DND-41 (cell line): ENCODE measurements around the gene SYNGR1.
A peak's percentile ranks its signal among the peaks of the same experiment; 100 is the strongest.

Source experiments
- ATAC-seq: fragments of 200-7000 bp; cut with Tn5 transposase; 3 replicates; pipeline ENCODE4 v1.9.1; 2021; ENCODE audit warnings: low read depth; ENCODE audit not compliant: insufficient read depth
- DNase-seq: peaks from one replicate; pipeline ENCODE4 v3.0.0-alpha.2; 2020
- H2AFZ ChIP-seq: 2 replicates; pipeline ENCODE4 v1.6.0; 2012; ENCODE audit warnings: low read depth, low read length
- H3K27ac ChIP-seq: 2 replicates; pipeline ENCODE4 v1.5.1; 2012; ENCODE audit warnings: low read length, inconsistent platforms
- H3K27me3 ChIP-seq: fragments of 200-600 bp; sonication (generic); 2 replicates; pipeline ENCODE4 v1.6.0; 2012; ENCODE audit warnings: low read length, mild to moderate bottlenecking, inconsistent platforms; ENCODE audit not compliant: insufficient read depth, poor library complexity
- H3K36me3 ChIP-seq: 2 replicates; pipeline ENCODE4 v1.5.1; 2012; ENCODE audit warnings: low read length, inconsistent platforms; ENCODE audit not compliant: insufficient read depth
- H3K4me1 ChIP-seq: 2 replicates; pipeline ENCODE4 v1.5.1; 2012; ENCODE audit warnings: mild to moderate bottlenecking, low read length; ENCODE audit not compliant: insufficient read depth
- H3K4me2 ChIP-seq: 2 replicates; pipeline ENCODE4 v1.6.0; 2012; ENCODE audit warnings: mild to moderate bottlenecking, moderate library complexity, low read length, inconsistent platforms; ENCODE audit not compliant: insufficient read depth
- H3K4me3 ChIP-seq, 2 experiments: fragments of 200-600 bp in 1 of 2; shearing (Covaris generic) in 1 of 2; 2 replicates each; pipeline ENCODE4 v1.5.1; 2012 to 2016; ENCODE audit warnings: inconsistent platforms in 2 of 2, low read length in 2 of 2, mild to moderate bottlenecking in 2 of 2, low read depth in 1 of 2, moderate library complexity in 1 of 2
- H3K79me2 ChIP-seq: 2 replicates; pipeline ENCODE4 v1.6.0; 2012; ENCODE audit warnings: low read length, inconsistent platforms; ENCODE audit not compliant: insufficient read depth
- H3K9ac ChIP-seq: 2 replicates; pipeline ENCODE4 v1.6.0; 2012; ENCODE audit warnings: low read depth, mild to moderate bottlenecking, inconsistent platforms, low read length, moderate library complexity
- H3K9me3 ChIP-seq: 2 replicates; pipeline ENCODE4 v1.5.1; 2012; ENCODE audit warnings: low read length, moderate library complexity, mild to moderate bottlenecking, inconsistent platforms; ENCODE audit not compliant: insufficient read depth, severe bottlenecking
- H4K20me1 ChIP-seq: 2 replicates; pipeline ENCODE4 v1.6.0; 2012; ENCODE audit warnings: low read length; ENCODE audit not compliant: insufficient read depth
- EZH2 ChIP-seq: IDR thresholded peaks from 3 replicates; pipeline ENCODE4 v1.6.1; 2012; ENCODE audit warnings: borderline replicate concordance, low read depth, mild to moderate bottlenecking, moderate library complexity, low read length, inconsistent platforms; ENCODE audit not compliant: severe bottlenecking
- TF ChIP-seq, protein P1 (sequence below): IDR thresholded peaks from 2 replicates; pipeline ENCODE4 v1.5.1; 2012; ENCODE audit warnings: borderline replicate concordance, low read length, moderate library complexity, mild to moderate bottlenecking; ENCODE audit not compliant: poor library complexity, severe bottlenecking; ENCODE audit errors: extremely low read depth

SYNGR1 gene, protein sequence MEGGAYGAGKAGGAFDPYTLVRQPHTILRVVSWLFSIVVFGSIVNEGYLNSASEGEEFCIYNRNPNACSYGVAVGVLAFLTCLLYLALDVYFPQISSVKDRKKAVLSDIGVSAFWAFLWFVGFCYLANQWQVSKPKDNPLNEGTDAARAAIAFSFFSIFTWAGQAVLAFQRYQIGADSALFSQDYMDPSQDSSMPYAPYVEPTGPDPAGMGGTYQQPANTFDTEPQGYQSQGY

DNA sequence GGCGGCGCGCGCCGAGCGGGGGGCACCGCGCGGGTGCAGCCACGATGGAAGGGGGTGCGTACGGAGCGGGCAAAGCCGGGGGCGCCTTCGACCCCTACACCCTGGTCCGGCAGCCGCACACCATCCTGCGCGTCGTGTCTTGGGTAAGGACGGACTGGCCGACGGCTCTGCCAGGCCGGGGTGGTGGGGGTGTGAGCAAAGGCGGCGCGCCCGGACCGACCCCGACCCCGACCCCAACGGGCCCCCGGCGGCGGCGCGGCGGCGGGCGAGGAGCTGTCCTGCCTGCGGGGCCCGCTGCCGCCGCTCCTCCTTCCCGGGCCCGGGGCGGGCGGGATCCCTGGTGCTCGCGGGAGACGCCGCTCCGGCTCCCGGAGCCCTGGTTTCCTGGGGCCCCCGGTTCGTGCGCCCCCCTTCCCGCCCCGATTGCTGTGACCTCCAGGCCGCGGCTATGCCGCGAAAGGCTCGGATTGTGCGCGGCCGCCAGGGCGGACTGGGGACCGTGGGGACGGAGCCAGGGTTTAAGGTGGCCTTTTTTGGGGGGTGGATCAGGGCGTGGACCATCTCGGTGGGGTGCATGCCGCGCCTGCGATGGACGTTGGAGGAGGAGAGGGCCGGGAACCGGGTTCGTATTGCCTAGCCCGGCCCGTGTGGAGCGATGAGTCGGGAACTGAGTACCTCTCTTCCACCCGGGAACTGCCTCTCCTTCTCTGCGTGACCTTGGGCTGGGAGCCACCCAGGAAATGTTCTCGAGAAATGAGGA is at the start of gene SYNGR1:
Gene SYNGR1, plus strand, starts transcription at position 25 of the 760 bp plus-strand sequence. Its CDS starts 20 bp downstream, at position 45.
- Histone ChIP-seq H3K4me2 (peak within 1 kb of the TSS; percentile 87), H3K4me3 (peak within 1 kb of the TSS; percentile 21 to 66; a peak in 3 of 4 replicates), H4K20me1 (no peaks in the 10 kb centered on the region; the same call in 1 of the 2 replicates), H3K27ac (peak within 1 kb of the TSS; percentile 58), H3K4me1 (peaks cover 23% of the 10 kb centered on the region), H3K9ac (peak within 1 kb of the TSS; percentile 66), H3K79me2 (peaks cover 2% of the 10 kb centered on the region), H3K27me3 (no peaks in the 10 kb centered on the region), H2AFZ (peak within 1 kb of the TSS; percentile 87), H3K9me3 (no peaks in the 10 kb centered on the region), H3K36me3 (no peaks in the 10 kb centered on the region)
- TF ChIP-seq, protein P1, sequence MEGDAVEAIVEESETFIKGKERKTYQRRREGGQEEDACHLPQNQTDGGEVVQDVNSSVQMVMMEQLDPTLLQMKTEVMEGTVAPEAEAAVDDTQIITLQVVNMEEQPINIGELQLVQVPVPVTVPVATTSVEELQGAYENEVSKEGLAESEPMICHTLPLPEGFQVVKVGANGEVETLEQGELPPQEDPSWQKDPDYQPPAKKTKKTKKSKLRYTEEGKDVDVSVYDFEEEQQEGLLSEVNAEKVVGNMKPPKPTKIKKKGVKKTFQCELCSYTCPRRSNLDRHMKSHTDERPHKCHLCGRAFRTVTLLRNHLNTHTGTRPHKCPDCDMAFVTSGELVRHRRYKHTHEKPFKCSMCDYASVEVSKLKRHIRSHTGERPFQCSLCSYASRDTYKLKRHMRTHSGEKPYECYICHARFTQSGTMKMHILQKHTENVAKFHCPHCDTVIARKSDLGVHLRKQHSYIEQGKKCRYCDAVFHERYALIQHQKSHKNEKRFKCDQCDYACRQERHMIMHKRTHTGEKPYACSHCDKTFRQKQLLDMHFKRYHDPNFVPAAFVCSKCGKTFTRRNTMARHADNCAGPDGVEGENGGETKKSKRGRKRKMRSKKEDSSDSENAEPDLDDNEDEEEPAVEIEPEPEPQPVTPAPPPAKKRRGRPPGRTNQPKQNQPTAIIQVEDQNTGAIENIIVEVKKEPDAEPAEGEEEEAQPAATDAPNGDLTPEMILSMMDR: no peak
- TF ChIP-seq EZH2: no peak
- DNase-seq (peak; percentile 20), ATAC-seq (peak; percentile 44)

DNA sequence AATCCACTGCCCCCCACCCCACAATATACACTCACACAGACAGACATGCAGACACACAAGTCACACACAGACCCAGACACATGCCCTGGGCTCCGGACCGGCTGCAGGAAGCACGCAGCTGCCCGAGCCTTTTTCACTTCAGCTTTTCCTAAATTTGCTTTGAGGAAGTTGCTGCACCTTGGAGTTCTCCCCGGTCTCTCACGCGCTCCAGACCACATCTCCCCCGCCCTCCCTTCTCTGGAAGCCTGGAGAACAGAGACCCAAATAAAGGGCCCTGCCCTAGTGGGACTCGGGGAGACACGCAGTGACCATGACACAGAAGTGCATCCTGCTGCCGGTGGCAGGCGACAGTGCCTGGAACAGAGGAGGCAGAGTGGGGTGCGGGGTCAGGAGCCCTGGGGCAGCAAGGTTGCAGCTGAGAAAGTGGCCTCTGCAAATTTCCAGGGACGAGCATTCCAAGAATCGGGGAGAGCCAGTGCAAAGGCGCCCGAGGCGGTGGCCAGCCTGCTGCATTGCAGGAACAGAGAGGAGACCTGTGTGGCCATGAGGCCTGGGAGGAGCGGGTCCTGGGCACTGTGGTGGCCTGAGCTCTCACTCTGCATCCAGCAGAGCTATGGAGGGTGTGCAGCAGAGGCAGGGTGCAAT is 49.5 kb upstream of the SYNGR1 start:
- no peak for ATAC-seq
- Histone ChIP-seq H2AFZ (no peak overlapping the region), H3K4me2 (no peak overlapping the region), H3K9ac (no peak overlapping the region), H3K79me2 (no peaks in the 10 kb centered on the region), H3K4me3 (no peak overlapping the region), H3K9me3 (no peaks in the 10 kb centered on the region), H3K36me3 (no peaks in the 10 kb centered on the region), H3K4me1 (0 out of 2 replicates have a peak, but pooled peaks cover 2% of the 10 kb centered on the region), H4K20me1 (no peaks in the 10 kb centered on the region), H3K27me3 (no peaks in the 10 kb centered on the region), H3K27ac (no peak overlapping the region)
- DNase-seq: no peak
- no peak for TF ChIP-seq EZH2
- TF ChIP-seq, protein P1: no peak

DNA sequence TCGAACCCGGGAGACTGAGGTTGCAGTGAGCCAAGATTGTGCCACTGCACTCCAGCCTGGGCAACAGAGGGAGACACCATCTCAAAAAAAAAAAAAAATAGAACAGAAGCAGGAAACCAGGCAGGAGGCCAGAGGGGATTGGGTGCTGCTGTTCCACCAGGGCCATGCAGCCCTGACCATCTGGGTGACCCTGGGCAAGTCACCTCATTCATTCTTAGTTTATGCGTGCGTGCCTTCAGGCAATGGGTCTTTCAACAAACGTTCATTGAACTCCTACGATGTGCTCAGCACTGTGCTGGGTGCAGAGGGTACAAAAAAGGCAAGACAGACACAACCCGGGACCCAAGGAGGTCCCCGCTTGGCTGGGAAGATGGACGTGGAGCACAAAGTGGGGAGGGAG is 48.7 kb upstream of the SYNGR1 start:
- H3K27me3 ChIP-seq: no peaks in the 10 kb centered on the region
- no peaks in the 10 kb centered on the region for H3K79me2 ChIP-seq
- H3K4me3 ChIP-seq: no peak overlapping the region
- 0 out of 2 replicates have a peak, but pooled peaks cover 2% of the 10 kb centered on the region for H3K4me1 ChIP-seq
- no peak for TF ChIP-seq EZH2
- TF ChIP-seq, protein P1: no peak
- H3K4me2 ChIP-seq: no peak overlapping the region
- H3K27ac ChIP-seq: no peak overlapping the region
- no peak overlapping the region for H2AFZ ChIP-seq
- DNase-seq (no peak), ATAC-seq (no peak)
- no peaks in the 10 kb centered on the region for H4K20me1 ChIP-seq
- H3K9me3 ChIP-seq: no peaks in the 10 kb centered on the region
- H3K36me3 ChIP-seq: no peaks in the 10 kb centered on the region
- H3K9ac ChIP-seq: no peak overlapping the region
